Hematopoietic multipotent progenitor cell treated with erythropoietin and hydrocortisone succinate and interleukin-3 and kit ligand, for 17 days (in vitro differentiated cells): ENCODE data around the gene TMEM255A.

Source experiments
- DNase-seq: peaks from one replicate; pipeline ENCODE4 v3.0.0-alpha.2; 2015; ENCODE audit warnings: low spot score

The TMEM255A gene

GRCh38 chrX:120264341-120264740, 46.9 kb downstream of the TMEM255A start:
- no peak for DNase-seq

DNA sequence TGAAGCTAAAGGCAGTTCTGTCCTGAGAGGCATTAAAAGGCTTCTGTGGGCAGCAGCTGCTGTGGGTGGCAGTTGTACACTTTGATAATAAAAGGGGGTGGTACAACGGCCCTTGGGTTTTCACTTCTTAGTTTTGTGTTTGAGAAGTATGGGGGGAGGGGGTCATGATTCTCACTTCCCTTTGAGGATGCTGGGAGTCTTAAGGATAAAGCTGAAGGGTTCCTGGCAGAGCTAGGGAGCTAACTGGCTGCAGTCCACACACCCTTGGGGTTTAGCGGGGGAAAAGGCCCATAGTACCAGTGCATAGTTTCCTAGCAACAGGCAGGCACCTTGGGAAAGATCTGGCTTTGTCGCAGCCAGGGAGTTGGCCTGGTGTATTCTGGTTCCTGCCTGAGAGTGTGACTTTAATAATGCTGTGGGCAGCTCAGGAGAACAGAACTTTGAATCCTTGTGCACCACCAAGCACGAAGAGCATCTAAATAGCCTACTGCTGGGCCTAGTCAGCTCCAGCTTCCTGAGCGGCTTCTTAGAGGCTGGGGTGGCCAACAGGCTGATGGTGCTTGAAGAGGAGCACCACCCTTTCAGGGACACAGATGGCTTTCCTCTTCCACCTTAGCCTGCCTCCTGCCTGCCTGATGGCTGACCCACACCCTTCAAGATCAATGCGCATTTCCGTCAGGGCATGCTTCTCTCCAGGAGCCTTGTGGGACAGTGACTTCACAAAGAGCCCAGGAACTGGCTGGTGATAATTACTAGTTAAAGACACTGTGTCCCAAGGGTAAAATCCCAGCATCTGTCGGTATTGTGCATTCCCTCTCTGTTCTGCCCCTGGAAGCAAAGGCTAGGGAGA, 48.2 kb downstream of the TMEM255A start:
- DNase-seq, result no peak

- no peak for DNase-seq
These were observed 50.9 kb downstream of the TMEM255A start for GRCh38 chrX:120260369-120260768.

DNA sequence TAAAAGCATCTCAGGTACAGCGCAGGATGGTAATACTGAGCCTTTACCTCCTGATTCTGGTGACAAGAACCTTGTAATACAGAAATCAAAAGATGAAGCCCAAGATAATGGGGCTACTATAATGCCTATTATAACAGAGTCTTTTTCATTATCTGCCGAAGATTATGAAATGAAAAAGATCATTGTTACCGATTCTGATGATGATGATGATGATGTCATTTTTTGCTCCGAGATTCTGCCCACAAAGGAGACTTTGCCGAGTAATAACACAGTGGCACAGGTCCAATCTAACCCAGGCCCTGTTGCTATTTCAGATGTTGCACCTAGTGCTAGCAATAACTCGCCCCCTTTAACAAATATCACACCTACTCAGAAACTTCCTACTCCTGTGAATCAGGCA, 57.5 kb downstream of the TMEM255A start:
- DNase-seq, result no peak

DNA sequence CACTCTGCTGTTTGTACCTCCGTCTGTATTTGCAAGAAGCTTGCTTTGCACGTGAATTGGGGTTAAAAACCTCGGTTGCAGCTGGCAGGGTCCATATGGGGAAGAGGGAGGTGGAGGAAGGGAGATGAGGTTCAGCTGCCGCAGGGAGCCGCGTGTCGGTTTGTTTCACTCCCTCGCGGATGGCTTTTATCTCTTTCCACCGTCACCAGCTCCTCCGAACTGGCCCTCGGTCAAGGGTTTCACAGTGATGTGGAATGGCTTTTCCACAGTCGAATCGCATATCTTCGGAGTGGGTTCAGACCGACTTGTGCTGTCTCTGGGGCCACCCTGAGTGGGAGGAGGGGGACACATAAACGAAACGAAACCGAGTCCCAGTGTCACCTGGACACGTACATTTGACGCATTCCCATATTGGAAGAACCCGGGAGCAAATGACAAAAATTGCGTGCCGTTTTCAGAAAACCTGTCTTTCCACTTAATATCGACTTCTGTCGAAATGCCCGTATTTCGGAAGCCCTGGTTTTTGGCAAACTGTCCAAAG, 59.7 kb downstream of the TMEM255A start:
- DNase-seq, result peak; percentile 59

DNA sequence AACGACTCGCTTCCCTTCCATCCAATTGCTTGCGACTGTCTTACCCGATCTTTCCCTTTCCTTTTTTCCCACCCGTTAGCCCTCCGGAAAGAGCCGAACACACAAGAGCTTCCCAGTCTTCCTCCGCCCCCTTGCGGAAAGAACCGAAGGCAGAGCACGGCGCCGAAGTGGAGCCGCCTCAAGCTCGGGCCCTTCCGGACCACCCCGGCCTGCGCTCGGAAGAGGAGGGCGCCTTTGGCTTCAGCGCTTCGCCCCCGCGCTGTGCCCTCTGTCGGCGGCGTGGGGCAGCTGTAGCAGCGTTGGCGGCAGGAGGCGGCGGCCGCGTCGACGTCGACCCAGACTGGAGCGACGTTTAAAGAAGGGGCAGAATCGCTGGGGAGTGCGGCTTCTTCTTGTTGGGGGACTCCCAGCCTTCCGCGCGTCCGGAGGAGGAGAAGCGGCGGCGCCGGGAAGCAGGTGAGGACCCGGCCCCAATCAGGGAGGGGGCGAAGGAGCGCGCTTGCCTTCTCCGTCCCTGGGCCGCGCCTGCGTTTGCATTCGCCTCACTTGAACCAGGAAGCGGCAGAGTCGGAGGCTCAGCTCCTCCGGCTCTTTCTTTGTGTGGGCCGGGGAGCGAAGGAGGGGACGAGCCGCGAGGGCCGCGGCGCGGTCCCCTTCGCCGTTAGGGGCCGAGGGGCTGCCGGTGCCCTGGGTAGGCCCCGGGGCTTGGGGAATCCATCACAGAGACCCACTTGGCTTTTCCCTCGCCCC, 60.6 kb downstream of the TMEM255A start, which contains the start of gene ZBTB33:
TSS of gene ZBTB33 (plus strand) at position 291 of the 750 bp plus-strand sequence. CDS start 2,604 bp downstream, outside the sequence.
- peak; percentile 88 for DNase-seq

DNA sequence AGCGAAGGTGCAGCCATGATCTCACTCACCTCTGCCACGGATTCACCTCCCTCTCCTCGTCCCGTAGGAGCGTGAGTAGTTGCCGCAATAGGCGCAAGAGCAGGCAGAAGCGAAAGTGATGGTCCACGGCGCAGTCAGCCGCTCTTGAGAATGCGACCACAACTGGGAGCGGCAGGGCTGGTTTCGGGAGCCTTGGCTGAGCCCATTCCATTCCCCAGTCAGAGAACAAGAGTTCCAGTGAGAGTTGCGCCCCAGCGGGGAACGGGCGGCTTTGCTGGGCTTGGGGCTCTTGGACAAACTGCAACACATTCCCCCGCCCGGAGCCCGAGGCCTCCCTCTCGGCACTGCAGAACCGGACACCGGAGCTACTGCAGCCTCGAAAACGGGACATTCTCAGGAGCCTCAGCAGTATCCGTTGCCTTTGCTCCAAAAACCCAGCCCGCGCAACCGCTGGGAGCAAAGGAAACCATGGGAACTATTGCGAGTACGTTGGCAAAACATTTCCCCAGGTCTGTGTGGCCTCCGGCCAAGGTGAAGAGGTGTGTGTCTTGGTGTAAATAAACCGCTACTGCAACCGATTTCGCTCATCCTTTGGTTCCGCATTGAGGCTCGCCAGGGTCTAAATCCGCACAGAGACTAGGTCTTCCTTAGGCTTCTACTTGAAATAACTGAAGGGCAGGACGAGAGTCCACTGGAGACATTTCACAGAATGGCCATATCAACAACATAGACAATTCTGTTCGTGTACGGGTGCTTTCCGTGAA, 66.3 kb downstream of the TMEM255A start:
- peak; percentile 84 for DNase-seq

DNA sequence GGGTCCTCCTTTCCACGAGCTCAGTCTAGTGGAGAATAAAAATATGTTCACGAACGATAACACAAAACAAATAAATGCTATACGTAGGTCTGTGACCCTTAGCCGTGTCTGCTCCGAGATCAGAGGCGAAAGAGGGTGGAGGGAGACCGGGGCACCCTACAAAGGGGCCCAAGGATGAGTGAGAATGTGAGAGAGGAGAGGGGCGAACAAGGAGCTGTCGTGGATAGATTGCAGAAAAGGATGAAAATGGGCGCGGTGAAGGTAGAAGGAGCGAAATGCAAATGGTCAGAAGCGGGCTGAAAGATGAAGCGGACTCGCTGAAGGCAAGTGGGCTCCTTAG, 66.9 kb downstream of the TMEM255A start:
- no peak for DNase-seq

DNA sequence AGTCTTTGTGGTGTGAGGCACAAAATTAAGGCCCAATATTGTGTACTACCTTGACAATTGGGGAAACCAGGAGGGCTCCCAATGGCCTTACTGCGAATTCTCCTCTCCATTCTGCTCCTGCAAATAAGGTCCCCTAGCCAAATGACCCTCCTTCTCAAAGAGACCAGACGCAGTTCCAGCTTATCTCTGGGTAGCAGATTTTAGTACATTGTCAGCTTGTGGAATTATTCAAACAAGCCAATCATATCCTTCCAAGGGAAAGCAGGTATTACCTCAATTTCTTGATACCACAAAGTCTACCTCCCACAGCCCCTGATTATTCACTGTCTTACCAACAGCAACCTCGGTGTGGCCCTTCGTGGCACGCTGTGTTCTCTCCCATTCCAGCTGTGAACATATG, 68.4 kb downstream of the TMEM255A start:
- DNase-seq, result no peak

GRCh38 chrX:120238933-120239332, 72.3 kb downstream of the TMEM255A start:
- no peak for DNase-seq

GRCh38 chrX:120236687-120237479, 74.4 kb downstream of the TMEM255A start:
- no peak for DNase-seq

GRCh38 chrX:120235284-120235683, 76.0 kb downstream of the TMEM255A start:
- no peak for DNase-seq

DNA sequence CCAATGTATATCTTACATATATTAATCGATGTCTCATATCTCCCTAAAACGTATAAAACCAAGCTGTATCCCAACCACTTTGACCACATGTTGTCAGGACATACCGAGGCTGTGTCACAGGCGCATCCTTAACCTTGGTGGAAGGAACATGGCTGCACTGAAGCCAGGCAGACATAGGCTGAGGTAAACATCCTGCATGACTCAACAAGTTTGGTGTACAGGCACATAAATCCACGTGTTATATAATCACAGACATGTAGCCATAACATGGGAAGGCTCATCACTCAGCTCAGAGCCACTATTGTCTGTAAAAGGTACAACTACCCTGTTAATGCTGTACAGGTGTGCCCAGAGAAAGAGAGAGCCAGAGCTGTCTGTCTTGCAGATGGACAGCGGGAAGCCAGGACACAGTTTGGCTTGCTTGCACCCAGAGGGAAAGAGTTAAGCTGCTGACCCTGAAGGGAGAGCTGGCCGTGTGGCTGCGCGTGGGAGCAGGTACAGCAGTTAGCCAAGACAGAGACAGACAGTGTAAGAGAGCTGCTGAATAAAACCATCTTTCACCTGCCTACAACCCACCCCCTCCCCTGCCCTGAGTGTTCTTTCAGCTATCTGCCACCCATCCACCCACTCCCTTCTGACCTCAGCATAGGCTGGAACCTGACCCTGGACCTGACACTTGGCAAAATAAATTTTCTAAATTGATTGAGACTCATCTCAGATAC, 82.9 kb downstream of the TMEM255A start:
- DNase-seq, result no peak

GRCh38 chrX:120224388-120224787, 86.9 kb downstream of the TMEM255A start:
- DNase-seq, result no peak

- no peak for DNase-seq
These were observed 87.9 kb downstream of the TMEM255A start for GRCh38 chrX:120223374-120223773.

DNA sequence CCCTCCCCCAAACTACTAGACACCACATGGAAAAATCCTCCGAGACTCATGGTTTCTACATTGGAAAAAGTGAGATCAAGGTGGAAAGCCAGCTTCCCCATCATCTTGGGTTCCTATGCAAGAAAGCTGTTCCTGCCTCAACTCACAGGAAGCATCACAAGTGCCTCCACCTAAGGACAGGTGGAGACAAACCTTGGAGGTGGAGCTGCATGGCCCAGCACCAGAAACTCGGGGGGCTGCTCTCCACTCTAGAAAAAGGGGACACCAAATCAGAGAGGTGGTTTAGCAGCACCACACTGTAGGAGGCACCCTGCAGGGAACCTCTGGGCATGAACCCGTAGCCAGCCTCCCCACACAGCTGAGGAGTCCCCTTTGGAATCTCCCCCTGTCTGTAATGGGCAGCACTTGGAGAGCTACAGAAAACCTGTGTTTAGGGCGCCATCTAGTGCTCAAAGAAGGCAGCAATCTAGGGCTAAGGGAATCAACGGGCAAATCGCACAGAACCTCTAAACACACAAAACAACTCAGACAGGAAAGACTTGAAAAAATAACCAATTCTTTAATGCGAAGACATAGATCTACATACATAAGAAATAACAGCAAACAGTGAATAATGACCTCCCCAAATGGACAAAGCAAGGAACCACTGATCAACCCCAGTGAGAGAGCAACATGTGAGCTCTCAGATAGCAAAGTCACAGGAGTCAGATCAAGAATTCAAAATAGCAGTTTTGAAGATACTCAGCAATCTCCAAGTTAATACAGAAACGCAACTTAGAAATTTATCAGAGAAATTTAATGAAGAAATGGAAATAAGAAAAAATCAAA, 97.6 kb downstream of the TMEM255A start:
- DNase-seq, result peak; percentile 65
